ENCODE data around the gene ZNF740.

ZNF740 gene

GRCh38 chr12:53224061-53224896, 43.8 kb downstream of the ZNF740 start (continued):
- no peak for TF ChIP-seq ZNF660 (tag by site-specific recombination; IDR thresholded peaks at IDR 0.05)
- no peak for TF ChIP-seq ZNF214 (tag by site-specific recombination; IDR thresholded peaks at IDR 0.05; ENCODE audit: borderline replicate concordance)
- 0 out of 2 replicates have a peak, but pooled peaks have one; percentile 23 for TF ChIP-seq EGR2 (tag by site-specific recombination; IDR thresholded peaks at IDR 0.05; ENCODE audit: low read depth)
- no peak for TF ChIP-seq ZNF292 (tag by site-specific recombination; IDR thresholded peaks at IDR 0.05; ENCODE audit: borderline replicate concordance, low read depth)
- TF ChIP-seq ZNF624 (tag by site-specific recombination; IDR thresholded peaks at IDR 0.05) = no peak
- TF ChIP-seq, protein P1, sequence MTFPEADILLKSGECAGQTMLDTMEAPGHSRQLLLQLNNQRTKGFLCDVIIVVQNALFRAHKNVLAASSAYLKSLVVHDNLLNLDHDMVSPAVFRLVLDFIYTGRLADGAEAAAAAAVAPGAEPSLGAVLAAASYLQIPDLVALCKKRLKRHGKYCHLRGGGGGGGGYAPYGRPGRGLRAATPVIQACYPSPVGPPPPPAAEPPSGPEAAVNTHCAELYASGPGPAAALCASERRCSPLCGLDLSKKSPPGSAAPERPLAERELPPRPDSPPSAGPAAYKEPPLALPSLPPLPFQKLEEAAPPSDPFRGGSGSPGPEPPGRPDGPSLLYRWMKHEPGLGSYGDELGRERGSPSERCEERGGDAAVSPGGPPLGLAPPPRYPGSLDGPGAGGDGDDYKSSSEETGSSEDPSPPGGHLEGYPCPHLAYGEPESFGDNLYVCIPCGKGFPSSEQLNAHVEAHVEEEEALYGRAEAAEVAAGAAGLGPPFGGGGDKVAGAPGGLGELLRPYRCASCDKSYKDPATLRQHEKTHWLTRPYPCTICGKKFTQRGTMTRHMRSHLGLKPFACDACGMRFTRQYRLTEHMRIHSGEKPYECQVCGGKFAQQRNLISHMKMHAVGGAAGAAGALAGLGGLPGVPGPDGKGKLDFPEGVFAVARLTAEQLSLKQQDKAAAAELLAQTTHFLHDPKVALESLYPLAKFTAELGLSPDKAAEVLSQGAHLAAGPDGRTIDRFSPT (tag by site-specific recombination; IDR thresholded peaks at IDR 0.05) = no peak
- no peak for TF ChIP-seq ZNF423 (tag by site-specific recombination; IDR thresholded peaks at IDR 0.05)
- no peak for TF ChIP-seq ZBTB17 (tag by site-specific recombination; IDR thresholded peaks at IDR 0.05)
- TF ChIP-seq ZNF280C (tag by site-specific recombination; IDR thresholded peaks at IDR 0.05) = no peak
- no peak for TF ChIP-seq ZNF830 (tag by site-specific recombination; IDR thresholded peaks at IDR 0.05; ENCODE audit: low read depth)
- TF ChIP-seq ZNF404 (tag by site-specific recombination; IDR thresholded peaks at IDR 0.05) = no peak
- no peak for TF ChIP-seq ZFP41 (tag by site-specific recombination; IDR thresholded peaks at IDR 0.05; ENCODE audit: borderline replicate concordance)
- peak; percentile 89 for TF ChIP-seq PRDM1 (tag by site-specific recombination; IDR thresholded peaks at IDR 0.05)
- no peak for TF ChIP-seq ZNF629 (tag by site-specific recombination; IDR thresholded peaks at IDR 0.05)
- TF ChIP-seq ZEB2 (tag by site-specific recombination; IDR thresholded peaks at IDR 0.05) = no peak
- TF ChIP-seq, protein P2, sequence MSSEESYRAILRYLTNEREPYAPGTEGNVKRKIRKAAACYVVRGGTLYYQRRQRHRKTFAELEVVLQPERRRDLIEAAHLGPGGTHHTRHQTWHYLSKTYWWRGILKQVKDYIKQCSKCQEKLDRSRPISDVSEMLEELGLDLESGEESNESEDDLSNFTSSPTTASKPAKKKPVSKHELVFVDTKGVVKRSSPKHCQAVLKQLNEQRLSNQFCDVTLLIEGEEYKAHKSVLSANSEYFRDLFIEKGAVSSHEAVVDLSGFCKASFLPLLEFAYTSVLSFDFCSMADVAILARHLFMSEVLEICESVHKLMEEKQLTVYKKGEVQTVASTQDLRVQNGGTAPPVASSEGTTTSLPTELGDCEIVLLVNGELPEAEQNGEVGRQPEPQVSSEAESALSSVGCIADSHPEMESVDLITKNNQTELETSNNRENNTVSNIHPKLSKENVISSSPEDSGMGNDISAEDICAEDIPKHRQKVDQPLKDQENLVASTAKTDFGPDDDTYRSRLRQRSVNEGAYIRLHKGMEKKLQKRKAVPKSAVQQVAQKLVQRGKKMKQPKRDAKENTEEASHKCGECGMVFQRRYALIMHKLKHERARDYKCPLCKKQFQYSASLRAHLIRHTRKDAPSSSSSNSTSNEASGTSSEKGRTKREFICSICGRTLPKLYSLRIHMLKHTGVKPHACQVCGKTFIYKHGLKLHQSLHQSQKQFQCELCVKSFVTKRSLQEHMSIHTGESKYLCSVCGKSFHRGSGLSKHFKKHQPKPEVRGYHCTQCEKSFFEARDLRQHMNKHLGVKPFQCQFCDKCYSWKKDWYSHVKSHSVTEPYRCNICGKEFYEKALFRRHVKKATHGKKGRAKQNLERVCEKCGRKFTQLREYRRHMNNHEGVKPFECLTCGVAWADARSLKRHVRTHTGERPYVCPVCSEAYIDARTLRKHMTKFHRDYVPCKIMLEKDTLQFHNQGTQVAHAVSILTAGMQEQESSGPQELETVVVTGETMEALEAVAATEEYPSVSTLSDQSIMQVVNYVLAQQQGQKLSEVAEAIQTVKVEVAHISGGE (tag by site-specific recombination; conservative IDR thresholded peaks at IDR 0.05; ENCODE audit: low read depth) = no peak
- no peak for TF ChIP-seq ZNF768 (tag by site-specific recombination; IDR thresholded peaks at IDR 0.05)
- no peak for TF ChIP-seq ZNF37A (tag by site-specific recombination; IDR thresholded peaks at IDR 0.05)
- no peak for TF ChIP-seq YY1 (tag by site-specific recombination; IDR thresholded peaks at IDR 0.05)
- TF ChIP-seq ZSCAN4 (tag by site-specific recombination; IDR thresholded peaks at IDR 0.05) = peak; percentile 46; the same call in 1 of the 2 replicates
- no peak for TF ChIP-seq ZNF239 (tag by site-specific recombination; IDR thresholded peaks at IDR 0.05)
- TF ChIP-seq ZBTB6 (tag by site-specific recombination; IDR thresholded peaks at IDR 0.05) = no peak
- no peak for TF ChIP-seq ZNF157 (tag by site-specific recombination; IDR thresholded peaks at IDR 0.05)
- TF ChIP-seq ZNF776 (tag by site-specific recombination; IDR thresholded peaks at IDR 0.05; ENCODE audit: borderline replicate concordance) = no peak
- TF ChIP-seq, protein P3, sequence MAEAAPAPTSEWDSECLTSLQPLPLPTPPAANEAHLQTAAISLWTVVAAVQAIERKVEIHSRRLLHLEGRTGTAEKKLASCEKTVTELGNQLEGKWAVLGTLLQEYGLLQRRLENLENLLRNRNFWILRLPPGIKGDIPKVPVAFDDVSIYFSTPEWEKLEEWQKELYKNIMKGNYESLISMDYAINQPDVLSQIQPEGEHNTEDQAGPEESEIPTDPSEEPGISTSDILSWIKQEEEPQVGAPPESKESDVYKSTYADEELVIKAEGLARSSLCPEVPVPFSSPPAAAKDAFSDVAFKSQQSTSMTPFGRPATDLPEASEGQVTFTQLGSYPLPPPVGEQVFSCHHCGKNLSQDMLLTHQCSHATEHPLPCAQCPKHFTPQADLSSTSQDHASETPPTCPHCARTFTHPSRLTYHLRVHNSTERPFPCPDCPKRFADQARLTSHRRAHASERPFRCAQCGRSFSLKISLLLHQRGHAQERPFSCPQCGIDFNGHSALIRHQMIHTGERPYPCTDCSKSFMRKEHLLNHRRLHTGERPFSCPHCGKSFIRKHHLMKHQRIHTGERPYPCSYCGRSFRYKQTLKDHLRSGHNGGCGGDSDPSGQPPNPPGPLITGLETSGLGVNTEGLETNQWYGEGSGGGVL (tag by site-specific recombination; IDR thresholded peaks at IDR 0.05) = peak; percentile 41
- peak; percentile 54; the same call in 1 of the 2 replicates for TF ChIP-seq IKZF3 (tag by site-specific recombination; IDR thresholded peaks at IDR 0.05)
- TF ChIP-seq ZNF341 (tag by site-specific recombination; IDR thresholded peaks at IDR 0.05; ENCODE audit: low read depth) = peak; percentile 56
